AG04450 (cell line): Measurements from ENCODE around the gene KTN1. TPM values are rescaled to one million over a fixed set of nuclear protein-coding genes. Genes with fewer than 3 reads are reported as not detected.

Experiments used
- CTCF ChIA-PET: fragments of 300-600, 350-600 bp; formaldehyde crosslinking; extraction: SDS; loops from one replicate; lab custom pipeline; 2022; ENCODE audit warnings: antibody characterized with exemption, inconsistent platforms; lab: Charles Lee
- POLR2A ChIA-PET: fragments of 350-600 bp; formaldehyde crosslinking; extraction: SDS; loops from one replicate; lab custom pipeline; 2021; ENCODE audit warnings: antibody characterized with exemption, inconsistent platforms; lab: Yijun Ruan, JAX
- DNase-seq: peaks from one replicate; pipeline ENCODE4 v3.0.0-alpha.2; 2011; ENCODE audit warnings: low read depth, low spot score
- H3K27ac ChIP-seq: one replicate; pipeline ENCODE4 v1.5.1; 2012; ENCODE audit warnings: low read depth, low read length, control low read depth
- H3K27me3 ChIP-seq: one replicate; pipeline ENCODE4 v1.6.0; 2012; ENCODE audit warnings: low read length; ENCODE audit not compliant: control insufficient read depth, insufficient read depth
- H3K4me3 ChIP-seq: 2 replicates; pipeline ENCODE4 v1.5.1; 2011; ENCODE audit warnings: mild to moderate bottlenecking, low read depth, low read length, control low read depth
- H3K9me3 ChIP-seq: 2 replicates; pipeline ENCODE4 v1.5.1; 2012; ENCODE audit warnings: low read length; ENCODE audit not compliant: control insufficient read depth, insufficient read depth
- CTCF ChIP-seq: IDR thresholded peaks from 2 replicates; pipeline ENCODE4 v1.5.1; 2011; ENCODE audit warnings: low read depth, low read length, control low read depth, inconsistent platforms
- polyA minus RNA-seq: library from RNA; depleted of rRNA, polyadenylated mRNA; stranded (reverse); fragments of >200 nt; gene quantifications from 2 replicates; pipeline ENCODE4 v1.2.3, GENCODE V29; 2011; rRNA and poly(A)+ RNA removed
- polyA plus RNA-seq: library from polyadenylated mRNA; depleted of rRNA; stranded (reverse); fragments of >200 nt; gene quantifications from 2 replicates; pipeline ENCODE4 v1.2.3, GENCODE V29; 2011; rRNA removed

The KTN1 gene
- polyA plus RNA-seq (69.7 and 129 TPM in 2 replicates), polyA minus RNA-seq (32.6 and 75.8 TPM in 2 replicates)

GRCh38 chr14:55579724-55580469 is at the start of gene KTN1:
Gene KTN1, plus strand, starts transcription at chr14:55580207. Its CDS starts 31,842 bp downstream, at chr14:55612049.
- ChIA-PET CTCF (interaction anchor here (0.5 to 2.5 kb wide), 4 partner anchors 134 to 423 kb away, joined by 3 to 16 read pairs (median 5); no protein-coding TSS in a partner anchor), POLR2A (no interaction called here)
- H3K4me3 ChIP-seq, result peak within 1 kb of the TSS; percentile 79
- peak within 1 kb of the TSS; percentile 49 for H3K27ac ChIP-seq
- H3K27me3 ChIP-seq, result no peaks in the 10 kb centered on the region
- no peaks in the 10 kb centered on the region; the same call in 1 of the 2 replicates for H3K9me3 ChIP-seq
- TF ChIP-seq CTCF, result no peak
- DNase-seq, result no peak

- DNase-seq, result no peak
- no peak overlapping the region for H3K4me3 ChIP-seq
- peaks cover 2% of the 10 kb centered on the region for H3K27me3 ChIP-seq
- no peak overlapping the region for H3K27ac ChIP-seq
- ChIA-PET CTCF (interaction anchor here (1.1 kb wide), 1 partner anchor 957 kb away, joined by 3 read pairs; no protein-coding TSS in a partner anchor), POLR2A (interaction anchor here (0.5 kb wide), 1 partner anchor 103 kb away, joined by 3 read pairs; no protein-coding TSS in a partner anchor)
- no peak for TF ChIP-seq CTCF
- no peaks in the 10 kb centered on the region for H3K9me3 ChIP-seq
Observed at GRCh38 chr14:55530464-55530863, 49.5 kb upstream of the KTN1 start.

- POLR2A ChIA-PET, result no interaction called here
- CTCF ChIA-PET, result interaction anchor here (0.7 to 0.8 kb wide), 2 partner anchors 13 to 30 kb away, joined by 4 read pairs; no protein-coding TSS in a partner anchor
- DNase-seq, result no peak
Observed at GRCh38 chr14:55532645-55533344, 47.2 kb upstream of the KTN1 start.

GRCh38 chr14:55533960-55534359 is 46.0 kb upstream of the KTN1 start:
- no peak overlapping the region for H3K27ac ChIP-seq
- H3K27me3 ChIP-seq, result peaks cover 2% of the 10 kb centered on the region
- TF ChIP-seq CTCF, result no peak
- ChIA-PET POLR2A (interaction anchor here (0.6 to 1.1 kb wide), 2 partner anchors 24 to 44 kb away, joined by 3 to 4 read pairs; no protein-coding TSS in a partner anchor), CTCF (no interaction called here)
- H3K4me3 ChIP-seq, result no peak overlapping the region
- no peaks in the 10 kb centered on the region for H3K9me3 ChIP-seq
- no peak for DNase-seq

More at GRCh38 chr14:55532645-55533344, 47.2 kb upstream of the KTN1 start:
- H3K4me3 ChIP-seq, result no peak overlapping the region
- peaks cover 2% of the 10 kb centered on the region for H3K27me3 ChIP-seq
- no peak overlapping the region for H3K27ac ChIP-seq
- TF ChIP-seq CTCF, result peak; percentile 42
- H3K9me3 ChIP-seq, result no peaks in the 10 kb centered on the region
